Colon (tissue), 2 donors: ENCODE data around the gene UBL3.

ENCODE experiments used
- FAIRE-seq: peaks from 2 replicates; lab custom pipeline; 2012; peaks lifted over from hg19 to GRCh38; lab: Jason Lieb, UNC
- donor health status: control.
- donor health status: control.

UBL3 gene, protein sequence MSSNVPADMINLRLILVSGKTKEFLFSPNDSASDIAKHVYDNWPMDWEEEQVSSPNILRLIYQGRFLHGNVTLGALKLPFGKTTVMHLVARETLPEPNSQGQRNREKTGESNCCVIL

DNA sequence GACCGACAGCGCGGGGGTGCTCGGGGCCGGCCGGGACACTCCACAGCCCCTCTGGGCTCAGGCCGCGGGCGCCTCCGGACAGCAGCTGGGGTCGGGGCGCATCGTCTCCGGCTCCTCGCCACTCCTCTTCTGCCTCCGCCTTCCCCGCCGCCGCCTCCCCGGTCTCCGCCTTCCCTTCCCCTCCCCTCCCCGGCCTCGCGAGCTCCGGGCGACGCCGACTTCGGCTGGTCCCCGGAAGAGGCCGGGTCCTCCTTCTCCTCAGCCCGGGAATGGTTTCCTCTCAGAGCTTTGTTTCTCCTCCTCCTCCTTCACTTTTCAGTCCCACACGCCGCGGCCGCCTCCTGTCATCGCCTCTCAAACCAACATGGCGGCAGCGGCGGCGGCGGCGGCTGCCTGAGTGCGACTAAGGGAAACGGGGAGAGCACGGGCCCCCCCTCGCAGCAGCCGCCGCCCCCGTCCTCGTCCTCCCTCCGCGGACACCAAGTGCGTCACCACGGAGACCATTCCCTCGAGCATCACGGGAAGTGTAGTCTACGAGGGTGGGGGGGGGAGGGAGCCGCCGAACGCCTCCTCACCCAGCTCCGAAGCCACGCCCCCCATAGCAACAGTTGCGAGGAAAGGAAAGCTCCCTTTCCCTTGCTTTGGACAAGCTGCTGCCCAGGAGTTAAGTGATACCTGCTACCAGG, at the start of gene UBL3:
Gene UBL3, minus strand, starts transcription at position 405 of the 686 bp plus-strand sequence. CDS start 1,079 bp downstream, outside the sequence.
- FAIRE-seq = no peak

DNA sequence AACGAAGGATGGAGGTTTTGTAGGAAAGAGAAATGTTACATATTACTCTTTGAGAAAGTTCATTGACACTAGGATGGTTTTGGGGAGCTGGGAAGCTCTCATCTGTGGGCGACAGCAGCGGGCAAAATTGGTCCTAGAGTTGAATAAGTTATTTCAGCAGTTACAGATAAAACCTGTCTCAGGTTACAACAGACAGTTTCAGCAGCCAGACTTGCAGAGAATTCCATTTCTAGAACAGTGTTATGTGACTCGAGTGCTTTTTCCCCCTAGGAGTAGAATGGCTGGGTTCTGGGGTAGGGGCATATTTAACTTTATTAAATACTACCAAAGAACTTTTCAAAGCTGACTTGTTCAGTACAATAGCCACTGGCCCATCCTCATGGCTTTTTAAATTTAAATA, 46.7 kb upstream of the UBL3 start:
- FAIRE-seq = no peak

DNA sequence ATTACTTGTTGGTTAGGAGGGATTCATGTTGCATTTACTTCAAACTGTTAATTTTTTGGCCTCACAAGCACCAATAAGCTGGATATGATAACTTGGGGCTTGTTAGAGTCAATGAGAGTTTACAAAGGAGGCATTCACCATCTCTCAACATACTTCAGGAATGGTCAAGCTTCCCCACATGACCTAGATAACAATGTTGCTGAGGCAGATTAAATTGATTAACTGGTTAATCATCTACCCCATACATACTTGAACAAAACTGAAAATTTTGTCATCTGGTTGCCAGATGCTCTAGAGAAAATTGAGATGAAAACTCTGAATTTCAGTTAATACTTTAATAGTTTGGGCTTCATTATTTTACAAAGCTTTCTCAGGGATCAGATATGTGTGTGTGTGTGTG, 43.0 kb upstream of the UBL3 start:
- no peak for FAIRE-seq

DNA sequence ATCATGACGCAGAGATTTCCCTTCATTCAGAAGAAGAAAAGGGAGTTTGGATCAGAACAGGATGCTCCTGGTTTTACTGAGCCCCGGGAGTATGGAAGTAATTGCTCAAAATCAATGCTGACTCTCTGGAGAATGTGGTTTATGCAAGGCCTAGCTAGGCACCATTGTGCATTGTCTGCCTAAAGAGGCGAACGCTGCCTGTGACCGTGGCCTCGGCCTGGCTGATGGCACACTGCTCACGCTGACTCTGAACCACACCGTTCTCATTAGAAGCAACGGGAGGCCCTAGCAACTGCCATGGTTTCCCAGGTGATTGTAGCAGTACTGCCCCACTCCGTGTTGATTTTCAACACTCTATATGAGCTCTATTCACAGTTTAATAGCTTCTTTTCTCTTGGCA, 41.7 kb upstream of the UBL3 start:
- FAIRE-seq = no peak

DNA sequence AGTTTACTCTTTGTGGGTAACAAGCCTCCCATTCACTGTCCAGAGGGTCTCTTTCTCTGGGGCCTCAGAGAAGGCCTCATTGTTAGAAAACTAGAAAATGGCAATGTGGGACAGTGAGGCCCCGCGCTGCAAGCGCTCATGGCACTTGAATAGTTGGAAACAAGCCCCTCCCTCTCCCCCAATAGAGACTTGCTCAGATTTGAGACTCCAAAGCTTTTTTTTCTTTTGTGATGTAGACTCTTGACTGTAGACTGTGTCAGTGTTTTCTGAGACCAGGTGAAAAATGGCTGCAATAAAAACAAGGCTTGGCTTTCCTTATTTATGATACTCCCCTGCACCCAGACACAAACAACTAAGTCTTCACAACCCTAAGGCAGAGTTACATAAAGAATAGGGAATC, 38.7 kb upstream of the UBL3 start:
- no peak for FAIRE-seq

DNA sequence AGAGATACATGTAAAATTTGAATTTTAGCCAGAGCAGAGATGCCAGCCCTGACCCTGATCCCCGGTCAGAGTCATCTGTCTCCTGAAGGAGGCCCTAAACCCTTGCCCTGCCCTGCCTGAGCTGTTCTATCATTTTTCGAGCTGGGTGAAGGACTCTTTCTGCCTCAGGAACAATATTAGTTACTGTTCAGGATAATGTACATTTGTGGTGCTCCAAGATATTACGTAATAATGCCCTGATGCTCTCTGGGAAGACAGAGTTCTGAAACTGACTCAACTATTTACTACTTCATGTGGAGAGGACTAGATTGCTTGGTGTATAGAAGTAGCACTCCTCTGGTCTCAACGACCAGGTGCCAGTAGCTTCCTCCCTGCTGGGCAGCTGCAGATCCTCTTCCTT, 37.9 kb upstream of the UBL3 start:
- no peak for FAIRE-seq

DNA sequence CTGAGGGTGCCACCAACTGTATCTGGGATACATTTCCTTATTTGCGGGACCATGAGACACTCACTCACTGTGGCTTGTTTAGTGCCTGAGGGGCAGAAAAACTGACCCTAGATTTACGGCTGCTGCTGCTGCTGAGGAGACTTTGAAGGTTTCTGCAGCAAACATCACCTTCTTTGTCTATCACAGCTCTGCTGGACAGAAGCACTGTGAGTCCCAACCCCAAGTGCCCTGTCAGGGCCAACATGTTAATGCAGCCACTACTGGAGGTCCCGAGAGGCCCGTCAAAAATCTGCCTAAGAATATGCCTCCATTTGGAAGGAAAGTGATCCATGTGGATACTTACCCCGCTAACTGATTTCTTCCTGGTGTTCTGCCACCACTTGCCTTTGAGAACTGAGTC, 37.3 kb upstream of the UBL3 start:
- no peak for FAIRE-seq

DNA sequence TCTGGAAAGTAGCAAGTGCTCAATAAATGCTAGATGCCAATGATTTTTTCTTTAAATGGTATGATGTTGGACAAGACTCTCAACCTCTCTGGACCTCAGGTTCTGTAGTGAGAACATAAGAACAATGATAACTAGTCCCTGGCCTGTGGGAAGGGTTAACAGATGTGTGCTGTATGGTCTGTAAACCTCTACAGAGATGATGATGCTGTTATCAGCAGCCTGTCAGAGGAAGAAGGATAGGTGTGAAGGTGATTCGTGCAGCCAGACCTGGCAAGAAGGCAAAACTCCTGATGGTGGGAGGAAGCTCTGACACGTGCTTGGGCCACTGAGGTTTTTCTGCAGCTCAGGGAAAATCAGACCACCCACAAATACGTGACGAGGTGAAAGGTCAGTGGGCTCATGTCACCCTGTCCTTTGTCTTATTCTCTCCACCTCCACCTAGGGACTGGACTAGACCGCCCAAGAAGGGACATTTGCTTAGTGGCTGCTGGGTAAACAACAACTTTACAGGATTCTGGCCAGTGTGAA, 36.7 kb upstream of the UBL3 start:
- no peak for FAIRE-seq

DNA sequence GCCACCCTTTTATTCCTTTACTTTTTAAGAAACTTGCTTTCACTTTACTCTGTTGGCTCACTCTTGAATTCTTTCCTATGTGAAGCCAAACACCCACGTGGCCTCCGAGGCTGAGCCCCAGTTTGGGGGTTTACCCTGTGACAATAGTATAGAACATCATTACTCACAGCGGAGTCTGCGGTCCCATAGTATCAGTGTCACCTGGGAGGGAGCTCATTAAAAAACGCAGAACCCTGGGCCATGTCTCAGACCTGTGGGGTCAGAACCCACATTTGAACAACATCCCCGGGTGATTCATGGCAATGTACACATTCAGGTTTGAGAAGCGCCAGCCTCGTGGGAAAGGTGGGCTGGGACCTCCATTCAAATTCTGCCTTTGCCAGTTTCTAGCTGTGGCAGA, 36.0 kb upstream of the UBL3 start:
- no peak for FAIRE-seq

DNA sequence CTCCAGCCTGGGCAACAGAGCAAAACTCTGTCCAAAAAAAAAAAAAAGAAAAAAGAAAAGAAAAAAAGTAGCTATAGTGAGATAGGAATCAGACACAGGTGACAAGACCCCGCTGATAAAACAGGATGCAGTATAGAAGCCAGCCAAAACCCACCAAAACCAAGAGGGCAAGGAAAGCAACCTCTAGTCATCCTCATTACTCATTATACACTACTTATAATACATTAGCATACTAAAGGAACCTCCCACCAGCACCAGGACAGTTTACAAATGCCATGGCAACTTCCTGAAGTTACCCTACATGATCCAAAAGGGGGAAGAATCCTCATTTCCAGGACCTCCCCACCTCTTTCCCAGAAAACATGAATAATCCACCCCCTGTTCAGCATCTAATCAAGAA, 35.6 kb upstream of the UBL3 start:
- FAIRE-seq = no peak

DNA sequence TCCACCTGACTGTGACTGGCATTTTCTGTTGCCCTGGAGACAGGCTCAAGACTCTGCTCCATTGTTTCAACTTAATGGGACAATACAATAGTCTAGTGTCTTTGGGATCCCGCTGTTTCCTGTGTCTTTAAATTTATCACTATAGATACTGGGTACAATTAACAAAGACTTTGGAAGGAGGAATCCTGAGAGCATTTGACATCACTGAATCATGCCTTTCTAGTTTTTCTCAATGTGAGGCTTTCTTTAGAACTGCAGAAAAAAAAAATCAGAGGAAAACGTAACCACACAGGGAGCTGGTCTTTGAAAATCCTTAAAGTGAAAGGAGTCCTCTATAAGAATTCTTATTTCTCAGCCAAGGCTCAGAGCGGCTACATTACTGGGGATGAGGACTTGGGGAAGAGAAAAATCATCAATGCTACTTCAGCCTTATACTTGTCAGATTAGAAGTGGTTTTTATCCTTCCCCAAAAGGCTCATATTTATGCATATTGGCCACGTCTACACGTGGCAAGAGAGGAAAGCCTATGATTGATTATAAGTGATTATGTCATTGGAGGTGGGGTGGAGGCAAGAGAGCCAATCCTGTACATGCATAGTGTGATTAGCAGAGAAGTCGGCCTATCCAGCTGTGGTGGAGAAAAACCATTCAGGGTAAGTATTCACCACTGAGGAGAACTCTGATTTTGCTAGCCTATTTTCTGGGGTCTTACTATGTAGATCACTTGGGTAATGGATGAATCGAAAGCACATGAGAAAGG, 34.4 kb upstream of the UBL3 start:
- FAIRE-seq = no peak

DNA sequence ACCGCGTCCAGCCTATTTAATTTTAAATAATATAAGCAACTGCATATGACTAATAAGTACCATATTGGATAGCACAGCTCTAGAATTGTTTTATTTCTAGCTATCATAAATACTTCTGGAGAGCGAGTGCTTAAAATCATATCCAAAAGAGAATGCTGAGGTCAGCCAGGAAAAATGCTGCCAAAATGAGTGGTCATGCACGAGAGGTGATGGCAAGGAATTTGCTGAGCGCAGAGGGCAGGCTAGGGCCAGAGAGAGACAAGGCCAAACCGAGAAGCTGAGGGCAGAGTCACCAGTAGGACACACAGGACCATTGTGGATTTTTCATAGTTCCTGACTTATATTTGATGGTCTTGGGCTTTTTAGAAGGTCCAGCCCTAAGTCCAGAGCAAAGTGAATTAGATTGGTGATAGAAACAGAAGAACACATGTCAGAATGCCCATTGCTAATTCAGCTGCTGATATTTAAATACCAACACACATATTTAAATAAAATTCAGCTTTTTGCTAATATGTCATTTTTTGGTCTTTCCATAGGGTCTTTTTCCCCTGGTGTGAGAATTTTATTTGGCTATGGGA, 33.6 kb upstream of the UBL3 start:
- no peak for FAIRE-seq

DNA sequence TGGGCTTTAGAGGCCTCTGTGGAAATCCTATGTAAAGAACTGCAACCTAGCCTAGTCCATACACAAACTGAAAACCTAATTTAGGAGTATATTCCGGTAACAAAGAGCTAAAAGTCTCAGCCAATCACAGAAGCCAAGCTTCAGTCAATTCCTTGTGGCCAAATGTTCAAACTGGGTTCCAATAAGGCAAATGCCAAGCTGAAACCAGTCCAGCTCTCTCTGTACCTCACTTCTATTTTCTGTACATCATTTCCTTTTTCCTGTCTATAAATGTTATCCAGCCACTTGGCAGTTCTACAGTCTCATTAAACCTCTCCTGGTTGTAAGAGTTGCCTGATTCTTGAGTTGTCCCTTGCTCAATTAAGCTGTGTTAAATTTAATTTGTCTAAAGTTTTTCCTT, 31.7 kb upstream of the UBL3 start:
- no peak for FAIRE-seq

DNA sequence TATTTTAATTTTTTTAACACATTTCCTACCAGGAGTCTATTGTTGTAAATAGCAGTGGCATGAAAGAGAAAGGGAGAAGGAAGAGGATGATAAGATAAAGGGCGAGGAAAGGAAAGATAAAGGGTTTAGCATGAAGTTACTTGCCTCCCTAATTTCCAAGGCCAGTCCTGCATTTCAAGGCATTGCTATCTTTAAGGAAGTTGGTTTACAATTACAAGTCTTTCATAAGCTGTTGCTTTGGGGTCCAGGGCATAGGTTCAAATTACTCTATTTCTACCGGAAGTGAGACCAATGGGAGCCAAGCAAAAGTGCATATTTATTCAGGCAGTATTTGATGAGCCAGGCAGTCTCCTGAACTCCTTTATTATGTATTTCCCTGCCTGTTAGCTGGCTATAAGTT, 27.7 kb upstream of the UBL3 start:
- no peak for FAIRE-seq

DNA sequence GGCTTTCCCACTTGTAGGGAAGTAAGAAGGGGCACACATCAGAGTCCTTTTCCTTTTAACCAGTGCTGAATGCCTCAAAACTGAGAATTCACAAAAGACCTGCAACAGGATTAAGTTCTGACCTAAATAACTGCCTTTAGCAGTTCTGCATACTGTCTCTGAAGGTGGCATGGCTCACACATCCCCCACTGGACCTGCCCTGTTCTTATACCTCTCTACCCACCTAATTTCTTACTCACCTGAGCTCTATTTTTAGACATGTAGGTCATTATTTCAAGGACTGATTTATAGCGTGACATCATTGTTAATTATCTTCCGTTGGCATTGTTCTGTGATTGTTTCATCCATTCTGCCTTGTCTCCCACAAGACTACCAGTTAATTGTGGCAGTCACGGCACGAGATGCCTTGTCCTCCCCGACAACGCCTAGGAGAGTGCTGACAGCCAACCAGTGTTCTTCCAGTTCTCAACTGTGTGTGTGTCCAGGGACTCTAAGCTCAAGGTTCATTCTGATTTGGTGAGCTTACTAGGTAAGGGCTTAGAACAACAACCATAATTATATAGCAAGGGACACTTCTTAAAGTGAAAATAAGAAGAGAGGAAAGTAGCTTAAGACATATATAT, 27.1 kb upstream of the UBL3 start:
- no peak for FAIRE-seq

DNA sequence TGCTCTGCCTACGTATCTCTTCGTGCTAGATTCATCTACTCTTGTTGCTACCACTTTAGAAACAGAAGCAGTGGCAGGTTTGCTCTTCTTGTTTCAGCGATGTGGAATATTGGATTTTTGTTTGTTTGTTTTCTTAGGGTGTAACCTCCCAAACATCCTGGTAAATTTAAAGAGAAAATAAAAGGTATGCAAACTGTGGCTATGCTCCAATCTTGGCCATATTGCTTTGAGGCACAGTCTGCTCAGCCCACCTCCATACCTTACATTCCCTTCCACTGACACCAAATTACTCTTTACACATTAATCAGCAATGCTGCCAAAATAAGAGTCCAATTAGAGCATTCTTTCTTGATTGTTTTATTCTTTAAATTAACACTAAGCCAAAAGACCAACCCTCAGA, 25.2 kb upstream of the UBL3 start:
- no peak for FAIRE-seq

DNA sequence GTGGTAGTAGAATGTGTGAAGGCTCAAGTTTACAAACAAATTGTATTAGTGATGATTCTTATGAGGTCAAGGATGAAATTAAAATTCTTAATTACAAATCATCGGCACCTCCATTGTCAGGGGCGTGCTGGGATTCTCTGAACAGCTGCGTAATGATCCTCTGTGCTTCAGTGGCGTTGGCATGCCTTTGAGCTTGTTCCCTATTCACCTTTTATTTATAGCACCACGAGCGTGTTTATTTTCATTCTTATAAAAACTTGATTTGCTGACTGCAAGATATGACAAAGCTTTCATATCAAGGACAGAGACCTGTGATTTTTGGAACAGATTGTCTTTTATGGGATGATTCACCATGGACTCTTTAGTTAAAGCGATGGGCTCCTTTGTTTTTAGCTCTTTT, 18.2 kb upstream of the UBL3 start:
- FAIRE-seq = no peak

DNA sequence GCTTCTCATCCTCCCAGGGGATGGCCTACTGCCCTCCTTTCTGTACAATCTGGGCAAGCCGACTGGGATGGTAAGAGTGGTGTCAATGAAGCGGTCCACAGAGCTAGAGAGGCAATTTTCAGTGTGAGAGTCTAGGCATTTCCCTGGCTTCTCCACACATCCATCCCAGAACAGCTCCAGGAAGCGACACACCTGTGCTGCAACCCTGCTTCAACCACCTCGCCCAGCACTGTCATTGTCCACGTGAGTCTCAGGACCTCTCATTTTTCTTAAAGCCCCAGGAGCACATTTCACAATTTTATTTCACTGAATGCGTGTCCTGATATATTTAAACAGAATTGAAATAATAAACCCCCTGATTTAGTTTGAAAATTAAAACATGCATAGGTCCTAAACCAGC, 15.5 kb upstream of the UBL3 start:
- FAIRE-seq = no peak

DNA sequence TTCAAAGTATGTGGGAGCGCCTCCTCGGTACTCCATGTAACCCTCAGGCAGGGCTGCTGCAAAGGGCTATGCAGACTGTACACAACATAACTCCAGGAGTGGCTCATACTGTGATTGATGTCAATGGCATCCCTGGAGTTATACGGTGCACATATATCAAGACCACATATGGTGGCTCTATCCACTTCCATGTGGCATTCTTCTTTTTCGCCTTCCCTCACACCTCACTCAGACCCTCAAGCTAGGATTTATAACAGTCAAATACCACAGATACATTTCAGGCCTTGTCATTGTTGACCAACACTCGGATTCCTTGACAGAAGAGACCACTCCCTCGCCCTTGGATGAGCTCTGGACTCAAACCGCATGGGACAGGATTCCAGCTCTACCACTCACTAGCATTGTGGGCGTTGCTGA, 11.3 kb upstream of the UBL3 start:
- no peak for FAIRE-seq

DNA sequence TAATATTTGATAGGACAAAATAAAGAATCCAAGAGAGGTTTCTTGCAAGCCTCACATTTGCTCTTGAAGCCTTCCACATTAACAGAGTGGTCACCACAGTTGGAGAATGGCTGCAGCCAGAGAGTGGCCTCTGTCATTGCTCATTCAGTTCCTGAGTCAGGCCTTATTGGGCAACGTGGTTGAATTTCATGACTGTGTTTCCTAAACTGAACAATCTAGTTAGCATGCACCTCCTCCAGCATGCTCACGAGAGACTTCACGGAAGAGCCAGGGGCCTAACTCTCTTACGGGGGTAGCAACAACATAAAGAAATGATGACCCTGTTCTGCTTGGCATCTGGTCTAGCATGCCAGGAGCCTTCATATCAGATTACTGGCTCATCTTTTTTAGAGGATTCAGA, 9.6 kb upstream of the UBL3 start:
- FAIRE-seq = no peak

DNA sequence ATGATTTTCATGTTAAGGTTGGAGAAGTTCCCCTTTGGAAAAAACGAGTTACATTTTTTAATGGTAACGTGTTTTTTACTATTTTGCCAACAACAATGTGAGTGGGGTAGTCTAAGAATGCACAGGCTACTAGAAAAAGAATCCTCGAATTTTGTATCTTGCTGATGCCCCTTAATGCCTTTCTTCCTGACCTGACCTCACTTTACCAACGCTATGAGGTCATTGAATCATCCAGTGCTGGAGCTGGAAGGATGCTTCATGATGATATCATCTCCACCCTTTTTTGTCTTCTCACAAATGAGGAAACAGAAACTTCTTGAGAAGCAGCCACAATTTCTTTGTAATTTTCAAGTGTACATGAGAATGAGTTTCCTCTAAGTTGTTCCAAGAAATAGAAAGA, 8.2 kb upstream of the UBL3 start:
- FAIRE-seq = no peak

DNA sequence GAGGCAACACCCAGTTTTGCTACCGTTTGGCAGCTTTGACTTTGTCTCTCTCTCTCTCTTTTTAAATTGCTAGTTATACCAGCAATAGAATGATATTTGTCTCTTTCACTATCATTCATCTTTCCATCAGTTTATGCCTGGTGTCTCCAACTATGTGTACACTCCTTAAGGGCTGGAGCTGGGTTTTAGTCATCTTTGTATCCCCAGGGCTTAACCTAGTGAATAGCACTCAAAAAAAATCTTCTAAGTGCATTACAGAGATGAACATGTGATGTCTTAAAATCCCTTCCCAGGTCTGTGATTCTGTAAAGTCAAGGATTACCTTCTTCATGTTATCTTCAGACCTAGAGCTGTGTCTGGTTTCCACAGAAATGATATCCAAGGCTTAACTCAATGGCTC, 7.8 kb upstream of the UBL3 start:
- no peak for FAIRE-seq

DNA sequence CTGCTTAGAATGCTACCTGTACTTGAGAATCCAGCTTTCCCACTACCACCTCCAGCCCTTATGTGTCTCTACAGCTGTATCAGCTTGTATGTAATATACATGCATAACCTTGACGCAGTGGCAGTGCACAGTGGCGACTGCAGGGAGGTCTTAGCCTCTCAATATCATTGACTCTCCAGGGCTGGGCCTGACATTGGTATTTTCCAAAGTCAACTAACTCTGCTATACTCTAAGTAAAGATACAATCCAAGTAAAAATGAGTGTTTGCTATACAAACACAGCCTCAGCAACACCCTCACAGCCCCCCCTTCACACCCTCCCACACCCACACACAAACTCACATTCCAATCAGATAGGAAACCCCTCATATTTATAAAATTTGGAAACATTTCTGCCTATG, 6.7 kb upstream of the UBL3 start:
- no peak for FAIRE-seq
